ENCODE data around the gene FAM184A.

FAM184A gene

GRCh38 chr6:118968416-118968815 is 110.0 kb downstream of the FAM184A start:
- in situ Hi-C loops (cut with HindIII; ENCODE audit: low sequenced_read_pairs): no loop called here
- H3K4me3 ChIP-seq (ENCODE audit: low read depth, low read length): no peak overlapping the region
- no peak for TF ChIP-seq CTCF (IDR thresholded peaks at IDR 0.05; ENCODE audit: low read depth, low read length)
- peak; percentile 32 for DNase-seq (ENCODE audit: low read depth, low spot score)

GRCh38 chr6:118967239-118967638 is 111.2 kb downstream of the FAM184A start:
- no peak for TF ChIP-seq CTCF (IDR thresholded peaks at IDR 0.05; ENCODE audit: low read depth, low read length)
- no peak overlapping the region for H3K4me3 ChIP-seq (ENCODE audit: low read depth, low read length)
- in situ Hi-C loops (cut with HindIII; ENCODE audit: low sequenced_read_pairs): no loop called here
- no peak for DNase-seq (ENCODE audit: low read depth, low spot score)

- no peak overlapping the region for H3K4me3 ChIP-seq (ENCODE audit: low read depth, low read length)
- no peak for TF ChIP-seq CTCF (IDR thresholded peaks at IDR 0.05; ENCODE audit: low read depth, low read length)
- in situ Hi-C loops (cut with HindIII; ENCODE audit: low sequenced_read_pairs): no loop called here
- no peak for DNase-seq (ENCODE audit: low read depth, low spot score)
Measured at GRCh38 chr6:118965843-118966370, 112.6 kb downstream of the FAM184A start.

GRCh38 chr6:118965371-118965770 is 113.1 kb downstream of the FAM184A start:
- in situ Hi-C loops (cut with HindIII; ENCODE audit: low sequenced_read_pairs): no loop called here
- H3K4me3 ChIP-seq (ENCODE audit: low read depth, low read length): no peak overlapping the region
- no peak for TF ChIP-seq CTCF (IDR thresholded peaks at IDR 0.05; ENCODE audit: low read depth, low read length)
- no peak for DNase-seq (ENCODE audit: low read depth, low spot score)

- peak; percentile 29 for TF ChIP-seq CTCF (IDR thresholded peaks at IDR 0.05; ENCODE audit: low read depth, low read length)
- peak; percentile 23 for DNase-seq (ENCODE audit: low read depth, low spot score)
- no peak overlapping the region for H3K4me3 ChIP-seq (ENCODE audit: low read depth, low read length)
- in situ Hi-C loops (cut with HindIII; ENCODE audit: low sequenced_read_pairs): no loop called here
Measured at GRCh38 chr6:118963003-118963402, 115.5 kb downstream of the FAM184A start.

- in situ Hi-C loops (cut with HindIII; ENCODE audit: low sequenced_read_pairs): no loop called here
- no peak for DNase-seq (ENCODE audit: low read depth, low spot score)
- no peak overlapping the region for H3K4me3 ChIP-seq (ENCODE audit: low read depth, low read length)
- no peak for TF ChIP-seq CTCF (IDR thresholded peaks at IDR 0.05; ENCODE audit: low read depth, low read length)
Measured at GRCh38 chr6:118959903-118960302, 118.6 kb downstream of the FAM184A start.

- TF ChIP-seq CTCF (IDR thresholded peaks at IDR 0.05; ENCODE audit: low read depth, low read length): no peak
- in situ Hi-C loops (cut with HindIII; ENCODE audit: low sequenced_read_pairs): no loop called here
- H3K4me3 ChIP-seq (ENCODE audit: low read depth, low read length): no peak overlapping the region
- DNase-seq (ENCODE audit: low read depth, low spot score): no peak
Measured at GRCh38 chr6:118953391-118953790, 125.1 kb downstream of the FAM184A start.
